Sigmoid colon (tissue), 7 donors: ENCODE measurements around the gene ATP10A. TPM values are rescaled to one million over a fixed set of nuclear protein-coding genes. Genes with fewer than 3 reads are reported as not detected.
A peak's percentile ranks its signal among the peaks of the same experiment; 100 is the strongest.

Experiments used
- DNase-seq: peaks from one replicate; pipeline ENCODE4 v3.0.0-alpha.2; 2019
- H3K27ac ChIP-seq, 4 donors: fragments of 200-600 bp; sonication (generic); one replicate each; pipeline ENCODE4 v1.5.1; 2016 to 2019; ENCODE audit warnings: mild to moderate bottlenecking in 1 of 4
- H3K27me3 ChIP-seq, 3 donors: fragments of 200-600 bp; sonication (generic); one replicate each; pipeline ENCODE4 v1.5.1; 2019; ENCODE audit warnings: mild to moderate bottlenecking in 1 of 3
- H3K36me3 ChIP-seq, 4 donors: fragments of 200-600 bp; sonication (generic); one replicate each; pipeline ENCODE4 v1.5.1; 2016 to 2019
- H3K4me1 ChIP-seq, 4 donors: fragments of 200-600 bp; sonication (generic); one replicate each; pipeline ENCODE4 v1.5.1; 2017 to 2019
- H3K4me3 ChIP-seq, 4 donors: fragments of 200-600 bp; sonication (generic); one replicate each; pipeline ENCODE4 v1.5.1; 2017 to 2019; ENCODE audit warnings: mild to moderate bottlenecking in 2 of 4, moderate library complexity in 1 of 4
- H3K9me3 ChIP-seq, 4 donors: fragments of 200-600 bp in 3 of 4; sonication (generic) in 3 of 4; one replicate each; pipeline versions ENCODE4 v1.5.1 to v1.6.1; 2013 to 2019
- EP300 ChIP-seq, 4 donors: sonication (generic); formaldehyde crosslinking; IDR thresholded peaks; one replicate each; pipeline ENCODE4 v1.6.1; 2017; ENCODE audit warnings: antibody characterized with exemption in 4 of 4
- POLR2A ChIP-seq, 2 donors: fragments of 450-650 bp; IDR thresholded peaks; one replicate each; pipeline ENCODE4 v1.6.1; 2016; ENCODE audit warnings: antibody characterized with exemption in 2 of 2, mild to moderate bottlenecking in 2 of 2, moderate library complexity in 2 of 2
- POLR2AphosphoS5 ChIP-seq, 4 donors: sonication (generic); formaldehyde crosslinking; IDR thresholded peaks; one replicate each; pipeline ENCODE4 v1.6.1; 2017; ENCODE audit warnings: antibody characterized with exemption in 4 of 4
- WGBS, 2 donors: extraction: QIAGEN DNeasy Blood & Tissue Kit; methylation state at CpG; one replicate each; pipeline ENCODE4 v1.1.7; 2013; 5-methylcytosine and 5-hydroxymethylcytosine counted together
- intact Hi-C: fragments of 100-400 bp; cut with DNase I; formaldehyde crosslinking; loops from one replicate; pipeline ENCODE4 v1.15.1; 2023
- polyA plus RNA-seq, 3 donors: library from polyadenylated mRNA; stranded (reverse); fragments of 200-250 nt; gene quantifications; one replicate each; pipeline ENCODE4 v1.2.3, GENCODE V29; 2013
- total RNA-seq, 4 donors: library from RNA; depleted of rRNA; stranded (reverse); fragments of >200 nt; gene quantifications; one replicate each; pipeline ENCODE4 v1.1.0, GENCODE V29; 2016
- TF ChIP-seq, protein P1 (sequence below), 4 experiments: fragments of 450-650 bp in 3 of 4; fragments of 200-600 bp in 1 of 4; IDR thresholded peaks; one replicate each; pipeline ENCODE4 v1.5.1; 2016 to 2019; ENCODE audit warnings: antibody characterized with exemption in 4 of 4, mild to moderate bottlenecking in 3 of 4, moderate library complexity in 2 of 4
- donor health status: healthy with polysubstance abuse.
- donor health status: Bipolar disorder and iron deficiency.
- donor health status: healthy.

ATP10A gene
- total and polyA plus RNA-seq, 7 donors: 0.23 to 7.7 (median 2.9) TPM

DNA sequence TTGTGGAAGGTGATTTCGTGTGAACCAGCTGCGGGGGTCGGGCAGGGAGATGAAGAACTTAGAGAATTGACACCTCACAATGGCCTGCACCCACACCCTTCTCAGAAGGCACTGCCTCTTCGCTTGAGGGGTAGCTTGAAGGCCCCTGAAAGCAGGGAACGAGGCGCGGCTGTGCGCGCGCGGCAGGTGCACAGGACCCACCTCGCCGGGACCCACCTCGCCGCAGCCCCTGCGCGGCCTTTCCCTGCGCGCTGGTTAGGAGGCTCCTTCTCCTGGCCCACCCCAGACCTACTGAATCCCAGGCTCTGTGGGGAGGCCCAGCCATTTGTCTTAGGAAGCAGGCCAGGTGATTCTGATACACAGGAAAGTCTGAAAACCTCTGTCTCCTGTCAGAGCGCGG, 46.2 kb upstream of the ATP10A start:
- TF ChIP-seq POLR2AphosphoS5 (IDR thresholded peaks at IDR 0.05): no peak
- TF ChIP-seq EP300 (IDR thresholded peaks at IDR 0.05): no peak
- TF ChIP-seq, protein P1, sequence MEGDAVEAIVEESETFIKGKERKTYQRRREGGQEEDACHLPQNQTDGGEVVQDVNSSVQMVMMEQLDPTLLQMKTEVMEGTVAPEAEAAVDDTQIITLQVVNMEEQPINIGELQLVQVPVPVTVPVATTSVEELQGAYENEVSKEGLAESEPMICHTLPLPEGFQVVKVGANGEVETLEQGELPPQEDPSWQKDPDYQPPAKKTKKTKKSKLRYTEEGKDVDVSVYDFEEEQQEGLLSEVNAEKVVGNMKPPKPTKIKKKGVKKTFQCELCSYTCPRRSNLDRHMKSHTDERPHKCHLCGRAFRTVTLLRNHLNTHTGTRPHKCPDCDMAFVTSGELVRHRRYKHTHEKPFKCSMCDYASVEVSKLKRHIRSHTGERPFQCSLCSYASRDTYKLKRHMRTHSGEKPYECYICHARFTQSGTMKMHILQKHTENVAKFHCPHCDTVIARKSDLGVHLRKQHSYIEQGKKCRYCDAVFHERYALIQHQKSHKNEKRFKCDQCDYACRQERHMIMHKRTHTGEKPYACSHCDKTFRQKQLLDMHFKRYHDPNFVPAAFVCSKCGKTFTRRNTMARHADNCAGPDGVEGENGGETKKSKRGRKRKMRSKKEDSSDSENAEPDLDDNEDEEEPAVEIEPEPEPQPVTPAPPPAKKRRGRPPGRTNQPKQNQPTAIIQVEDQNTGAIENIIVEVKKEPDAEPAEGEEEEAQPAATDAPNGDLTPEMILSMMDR (IDR thresholded peaks at IDR 0.05): no peak
- TF ChIP-seq POLR2A (IDR thresholded peaks at IDR 0.05): no peak
- Histone ChIP-seq H3K4me3 (no peak overlapping the region), H3K27ac (no peak overlapping the region), H3K9me3 (no peaks in the 10 kb centered on the region), H3K27me3 (no peaks in the 10 kb centered on the region), H3K4me1 (no peaks in the 10 kb centered on the region), H3K36me3 (no peaks in the 10 kb centered on the region)
- intact Hi-C loops: no loop called here
- no peak for DNase-seq
- 86 to 88% methylated on average over 21 of the region's 21 CpGs for WGBS, 2 donors

DNA sequence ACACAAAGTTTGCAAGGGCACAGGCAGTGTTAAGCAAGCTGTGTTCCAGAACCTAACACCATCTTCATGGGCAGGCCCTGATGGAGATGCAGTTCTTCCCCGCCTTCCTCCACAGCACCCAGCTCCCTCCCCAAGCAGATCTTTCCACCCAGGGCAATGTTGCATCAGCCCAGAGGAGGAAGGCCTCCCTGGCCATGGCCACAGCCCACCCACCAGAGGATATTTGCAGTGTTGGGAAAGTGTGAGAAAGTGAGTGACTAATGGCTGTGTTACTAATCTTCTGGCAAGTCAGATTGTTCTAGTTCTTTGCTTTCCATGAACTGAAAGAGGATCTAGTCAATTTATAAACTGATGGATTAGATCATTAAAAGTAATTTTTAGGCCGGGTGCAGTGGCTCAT, 42.0 kb upstream of the ATP10A start:
- no peak overlapping the region for H3K4me3 ChIP-seq
- no peaks in the 10 kb centered on the region for H3K36me3 ChIP-seq
- no peaks in the 10 kb centered on the region for H3K9me3 ChIP-seq
- peak; percentile 69 for DNase-seq
- intact Hi-C loops: no loop called here
- peaks cover 0 to 25% (median 10%) of the 10 kb centered on the region in 4 donors for H3K4me1 ChIP-seq
- no peaks in the 10 kb centered on the region for H3K27me3 ChIP-seq
- no peak overlapping the region for H3K27ac ChIP-seq
- TF ChIP-seq, protein P1 (IDR thresholded peaks at IDR 0.05): no peak
- peak in 1 of 4 donors; percentile 25 for TF ChIP-seq POLR2AphosphoS5 (IDR thresholded peaks at IDR 0.05)
- TF ChIP-seq POLR2A (IDR thresholded peaks at IDR 0.05): no peak
- no peak for TF ChIP-seq EP300 (IDR thresholded peaks at IDR 0.05)
- 83 to 91% methylated on average over 2 of the region's 2 CpGs for WGBS, 2 donors

DNA sequence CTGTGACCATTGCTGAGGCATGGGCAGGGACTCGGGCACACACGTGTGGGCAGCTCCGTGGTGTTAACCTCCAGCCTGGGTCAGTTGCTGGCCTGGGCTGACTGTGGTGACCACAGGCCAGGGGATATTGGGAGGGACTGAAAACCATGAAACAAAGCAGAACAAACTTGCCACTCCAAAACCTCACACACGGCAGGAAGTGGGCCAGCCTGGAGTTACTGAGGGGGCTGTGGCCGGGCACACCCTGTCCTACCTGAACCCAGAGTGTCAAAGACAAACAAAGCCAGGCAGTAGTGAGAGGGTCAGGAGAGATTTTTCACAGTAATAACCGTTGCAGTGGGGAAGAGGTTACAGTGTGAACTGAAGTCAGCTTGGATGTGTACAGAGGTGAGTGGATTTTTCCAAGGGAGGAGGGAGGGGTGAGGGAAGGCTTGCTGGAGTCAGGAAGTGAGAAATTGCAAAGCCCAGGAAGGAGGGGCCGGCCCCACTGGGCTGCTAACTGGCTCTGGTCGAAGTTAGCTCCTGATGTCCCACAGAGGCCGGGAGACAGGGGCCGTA, 40.0 kb upstream of the ATP10A start:
- Histone ChIP-seq H3K4me1 (peaks cover 0 to 25% (median 10%) of the 10 kb centered on the region in 4 donors), H3K9me3 (no peaks in the 10 kb centered on the region), H3K4me3 (no peak overlapping the region), H3K27ac (peak overlapping the region in 1 of 4 donors; percentile 6), H3K36me3 (no peaks in the 10 kb centered on the region), H3K27me3 (no peaks in the 10 kb centered on the region)
- DNase-seq: peak; percentile 80
- WGBS, 2 donors: 47 to 55% methylated on average over 10 of the region's 10 CpGs
- intact Hi-C loops: no loop called here
- TF ChIP-seq POLR2AphosphoS5 (IDR thresholded peaks at IDR 0.05) (no peak), EP300 (IDR thresholded peaks at IDR 0.05) (no peak), POLR2A (IDR thresholded peaks at IDR 0.05) (no peak)
- TF ChIP-seq, protein P1 (IDR thresholded peaks at IDR 0.05): no peak

DNA sequence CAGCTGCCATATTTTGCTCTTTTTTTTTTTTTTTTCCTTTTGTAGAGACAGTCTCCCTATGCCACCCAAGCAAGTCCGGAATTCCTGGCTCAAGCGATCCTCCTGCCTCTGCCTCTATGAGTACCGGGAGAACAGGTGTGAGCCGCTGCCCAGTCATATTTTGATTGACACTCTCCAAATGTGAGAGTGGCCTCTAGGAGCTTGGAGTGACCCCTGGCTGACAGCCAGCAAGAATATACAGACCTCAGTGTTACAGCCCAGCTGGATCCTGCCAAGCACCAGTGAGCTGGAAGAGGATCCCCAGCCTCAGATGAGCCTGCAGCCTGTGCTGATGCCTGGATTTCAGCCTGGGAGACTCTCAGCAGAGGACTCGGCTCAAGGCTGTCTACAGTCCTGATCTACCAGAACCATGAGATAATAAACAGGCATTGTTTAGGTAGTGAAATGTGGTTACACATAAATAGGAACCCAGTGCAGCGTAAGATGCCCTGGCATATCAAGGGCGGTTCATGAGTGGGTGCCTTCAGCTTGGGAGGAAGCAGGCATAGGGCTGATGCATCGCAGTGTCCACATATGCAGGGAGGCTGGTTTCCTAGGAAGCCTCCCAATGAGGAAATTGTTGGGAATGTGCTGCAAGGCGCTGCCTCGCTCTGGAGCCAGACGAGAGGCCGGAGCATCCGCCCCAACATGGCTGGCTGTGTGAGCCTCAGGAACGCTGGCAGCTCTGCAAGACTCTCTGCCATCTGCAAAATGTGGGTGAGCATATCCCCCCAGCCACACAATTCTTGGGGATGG, 38.9 kb upstream of the ATP10A start:
- Histone ChIP-seq H3K9me3 (no peaks in the 10 kb centered on the region), H3K36me3 (no peaks in the 10 kb centered on the region), H3K4me1 (peaks cover 0 to 25% (median 10%) of the 10 kb centered on the region in 4 donors), H3K27me3 (no peaks in the 10 kb centered on the region), H3K4me3 (no peak overlapping the region), H3K27ac (no peak overlapping the region)
- no peak for DNase-seq
- TF ChIP-seq POLR2A (IDR thresholded peaks at IDR 0.05): no peak
- TF ChIP-seq, protein P1 (IDR thresholded peaks at IDR 0.05): no peak
- no peak for TF ChIP-seq EP300 (IDR thresholded peaks at IDR 0.05)
- no peak for TF ChIP-seq POLR2AphosphoS5 (IDR thresholded peaks at IDR 0.05)
- WGBS, 2 donors: 94% methylated on average over 14 of the region's 14 CpGs
- intact Hi-C loops: no loop called here
